Measurements from ENCODE around the gene ALPK1.

GRCh38 chr4:112358952-112359749, 62.0 kb downstream of the ALPK1 start:
- TF ChIP-seq RAD21 (IDR thresholded peaks at IDR 0.05 in 1 of 2, conservative IDR thresholded peaks at IDR 0.05 in 1 of 2; ENCODE audit: low read depth in 2 of 2, low read length in 2 of 2), result no peak
- TF ChIP-seq POLR2AphosphoS5 (IDR thresholded peaks at IDR 0.05; ENCODE audit: low read depth, low read length), result no peak
- TF ChIP-seq CTCF (IDR thresholded peaks at IDR 0.05; ENCODE audit: control extremely low read depth in 1 of 3, insufficient read depth in 1 of 3, low read depth in 1 of 3, low read length in 3 of 3), result no peak
- TF ChIP-seq EZH2 (IDR thresholded peaks at IDR 0.05; ENCODE audit: low read depth, low read length, severe bottlenecking), result no peak
